HUES48 (cell line): ENCODE results near the gene ASXL2.

ENCODE experiments used
- H3K27ac ChIP-seq: one replicate; pipeline ENCODE4 v1.7.0; 2013; ENCODE audit warnings: low read depth, low read length, inconsistent platforms
- H3K27me3 ChIP-seq: 2 replicates; pipeline ENCODE4 v1.6.1; 2013; ENCODE audit warnings: mild to moderate bottlenecking, low read length; ENCODE audit not compliant: control insufficient read depth, insufficient read depth
- H3K36me3 ChIP-seq: 2 replicates; pipeline ENCODE4 v1.6.1; 2013; ENCODE audit warnings: low read length; ENCODE audit not compliant: control insufficient read depth, insufficient read depth
- H3K4me1 ChIP-seq: 2 replicates; pipeline ENCODE4 v1.6.1; 2013; ENCODE audit warnings: mild to moderate bottlenecking, low read length; ENCODE audit not compliant: control insufficient read depth, insufficient read depth
- H3K4me3 ChIP-seq: 2 replicates; pipeline ENCODE4 v1.5.1; 2013; ENCODE audit warnings: mild to moderate bottlenecking, low read depth, low read length
- H3K9ac ChIP-seq: 2 replicates; pipeline ENCODE4 v1.6.1; 2013; ENCODE audit warnings: mild to moderate bottlenecking, low read depth, low read length, moderate library complexity
- H3K9me3 ChIP-seq: 2 replicates; pipeline ENCODE4 v1.6.1; 2013; ENCODE audit warnings: low read length; ENCODE audit not compliant: control insufficient read depth, insufficient read depth

The ASXL2 gene

GRCh38 chr2:25757906-25758305 is 120.4 kb downstream of the ASXL2 start:
- Histone ChIP-seq H3K4me3 (no peak overlapping the region), H3K27me3 (no peaks in the 10 kb centered on the region), H3K9ac (no peak overlapping the region), H3K36me3 (peaks cover 56% of the 10 kb centered on the region), H3K9me3 (no peaks in the 10 kb centered on the region), H3K27ac (no peak overlapping the region), H3K4me1 (no peaks in the 10 kb centered on the region)

GRCh38 chr2:25756536-25756935 is 121.8 kb downstream of the ASXL2 start:
- no peak overlapping the region for H3K9ac ChIP-seq
- H3K36me3 ChIP-seq = peaks cover 65% of the 10 kb centered on the region
- no peak overlapping the region for H3K27ac ChIP-seq
- no peaks in the 10 kb centered on the region for H3K9me3 ChIP-seq
- no peaks in the 10 kb centered on the region for H3K4me1 ChIP-seq
- H3K27me3 ChIP-seq = no peaks in the 10 kb centered on the region
- no peak overlapping the region for H3K4me3 ChIP-seq

- Histone ChIP-seq H3K9ac (no peak overlapping the region), H3K4me3 (no peak overlapping the region), H3K27ac (no peak overlapping the region), H3K27me3 (no peaks in the 10 kb centered on the region), H3K4me1 (no peaks in the 10 kb centered on the region), H3K36me3 (peaks cover 72% of the 10 kb centered on the region), H3K9me3 (no peaks in the 10 kb centered on the region)
Measured at GRCh38 chr2:25749676-25750075, 128.6 kb downstream of the ASXL2 start.

- no peaks in the 10 kb centered on the region for H3K9me3 ChIP-seq
- H3K27me3 ChIP-seq = no peaks in the 10 kb centered on the region
- H3K4me3 ChIP-seq = no peak overlapping the region
- H3K9ac ChIP-seq = no peak overlapping the region
- H3K27ac ChIP-seq = no peak overlapping the region
- peaks cover 25% of the 10 kb centered on the region for H3K4me1 ChIP-seq
- peaks cover 51% of the 10 kb centered on the region for H3K36me3 ChIP-seq
Measured at GRCh38 chr2:25744055-25744454, 134.2 kb downstream of the ASXL2 start.

GRCh38 chr2:25743132-25743830 is 135.0 kb downstream of the ASXL2 start:
- Histone ChIP-seq H3K4me3 (no peak overlapping the region), H3K27me3 (no peaks in the 10 kb centered on the region), H3K27ac (no peak overlapping the region), H3K4me1 (peaks cover 25% of the 10 kb centered on the region), H3K36me3 (peaks cover 45% of the 10 kb centered on the region), H3K9me3 (no peaks in the 10 kb centered on the region), H3K9ac (no peak overlapping the region)

GRCh38 chr2:25742501-25742900 is 135.8 kb downstream of the ASXL2 start:
- Histone ChIP-seq H3K9me3 (no peaks in the 10 kb centered on the region), H3K27ac (peak overlapping the region; percentile 79), H3K36me3 (peaks cover 40% of the 10 kb centered on the region), H3K27me3 (no peaks in the 10 kb centered on the region), H3K4me3 (no peak overlapping the region), H3K9ac (no peak overlapping the region), H3K4me1 (peaks cover 25% of the 10 kb centered on the region)

- Histone ChIP-seq H3K27me3 (no peaks in the 10 kb centered on the region), H3K27ac (peak overlapping the region; percentile 79), H3K9me3 (no peaks in the 10 kb centered on the region), H3K36me3 (peaks cover 30% of the 10 kb centered on the region), H3K4me3 (no peak overlapping the region), H3K4me1 (peaks cover 33% of the 10 kb centered on the region), H3K9ac (no peak overlapping the region)
Measured at GRCh38 chr2:25740810-25741381, 137.4 kb downstream of the ASXL2 start.

- no peaks in the 10 kb centered on the region for H3K27me3 ChIP-seq
- no peak overlapping the region for H3K4me3 ChIP-seq
Measured at GRCh38 chr2:25738383-25739343, 139.6 kb downstream of the ASXL2 start.

GRCh38 chr2:25736899-25737515 is 141.3 kb downstream of the ASXL2 start:
- Histone ChIP-seq H3K27ac (no peak overlapping the region), H3K36me3 (peaks cover 5% of the 10 kb centered on the region), H3K4me3 (no peak overlapping the region), H3K27me3 (no peaks in the 10 kb centered on the region), H3K9ac (no peak overlapping the region), H3K9me3 (no peaks in the 10 kb centered on the region), H3K4me1 (peaks cover 48% of the 10 kb centered on the region)

More at GRCh38 chr2:25738383-25739343, 139.6 kb downstream of the ASXL2 start:
- Histone ChIP-seq H3K36me3 (peaks cover 20% of the 10 kb centered on the region), H3K9ac (no peak overlapping the region), H3K27ac (no peak overlapping the region), H3K9me3 (no peaks in the 10 kb centered on the region), H3K4me1 (peaks cover 50% of the 10 kb centered on the region)

- Histone ChIP-seq H3K27me3 (no peaks in the 10 kb centered on the region), H3K4me3 (no peak overlapping the region), H3K9me3 (no peaks in the 10 kb centered on the region), H3K9ac (no peak overlapping the region), H3K36me3 (no peaks in the 10 kb centered on the region), H3K27ac (no peak overlapping the region), H3K4me1 (peaks cover 36% of the 10 kb centered on the region)
Measured at GRCh38 chr2:25735835-25736234, 142.5 kb downstream of the ASXL2 start.
